ENCODE results near the gene ACKR3.

Gene ACKR3

DNA sequence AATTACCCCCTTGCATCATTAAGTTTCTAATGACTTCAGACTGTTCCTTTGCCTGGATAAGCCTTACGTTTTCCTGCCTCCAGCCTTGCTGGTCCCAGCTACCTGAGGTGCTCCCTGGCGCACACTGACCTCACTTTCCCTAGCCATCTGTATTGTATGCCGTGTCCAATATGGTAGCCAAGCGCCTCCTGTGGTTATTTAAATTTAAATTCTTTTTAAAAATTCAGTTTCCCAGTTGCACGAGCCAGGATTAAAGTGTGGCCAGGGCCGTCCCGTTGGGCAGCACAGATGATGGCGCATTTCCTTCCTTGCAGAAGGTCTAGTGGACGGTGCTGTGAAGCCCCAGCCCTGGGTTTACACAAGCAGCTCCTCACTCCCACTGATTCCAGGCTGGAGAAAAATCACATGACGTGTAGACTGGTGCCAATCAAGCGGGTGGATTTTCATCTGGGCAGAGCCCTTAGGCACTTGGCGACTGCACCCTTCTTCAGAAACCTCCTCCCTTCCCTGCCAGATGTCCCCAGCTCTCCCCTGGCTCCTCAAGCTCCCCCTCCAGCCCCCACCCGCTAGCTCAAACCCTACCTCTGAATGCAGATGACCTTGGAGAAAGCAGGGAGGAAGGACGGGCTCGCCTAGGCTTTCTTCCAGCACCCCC lies 33.9 kb downstream of the ACKR3 start:
- Histone ChIP-seq H3K9ac (ENCODE audit: insufficient read length) (no peak overlapping the region), H3K36me3 (ENCODE audit: insufficient read depth, low read length) (no peaks in the 10 kb centered on the region), H3K4me3 (no peak overlapping the region), H3K9me3 (ENCODE audit: low read depth, low read length) (no peaks in the 10 kb centered on the region), H3K27ac (no peak overlapping the region)
- no peak for DNase-seq (ENCODE audit: low read depth, low spot score)
- no peak for TF ChIP-seq FOXP2 (optimal IDR thresholded peaks at IDR 0.05; ENCODE audit: control extremely low read depth, extremely low read length, insufficient read depth)
- no peak for TF ChIP-seq POLR2AphosphoS5 (IDR thresholded peaks at IDR 0.05; ENCODE audit: borderline replicate concordance, low read depth, low read length)
- no peak for TF ChIP-seq EZH2 (IDR thresholded peaks at IDR 0.05)

DNA sequence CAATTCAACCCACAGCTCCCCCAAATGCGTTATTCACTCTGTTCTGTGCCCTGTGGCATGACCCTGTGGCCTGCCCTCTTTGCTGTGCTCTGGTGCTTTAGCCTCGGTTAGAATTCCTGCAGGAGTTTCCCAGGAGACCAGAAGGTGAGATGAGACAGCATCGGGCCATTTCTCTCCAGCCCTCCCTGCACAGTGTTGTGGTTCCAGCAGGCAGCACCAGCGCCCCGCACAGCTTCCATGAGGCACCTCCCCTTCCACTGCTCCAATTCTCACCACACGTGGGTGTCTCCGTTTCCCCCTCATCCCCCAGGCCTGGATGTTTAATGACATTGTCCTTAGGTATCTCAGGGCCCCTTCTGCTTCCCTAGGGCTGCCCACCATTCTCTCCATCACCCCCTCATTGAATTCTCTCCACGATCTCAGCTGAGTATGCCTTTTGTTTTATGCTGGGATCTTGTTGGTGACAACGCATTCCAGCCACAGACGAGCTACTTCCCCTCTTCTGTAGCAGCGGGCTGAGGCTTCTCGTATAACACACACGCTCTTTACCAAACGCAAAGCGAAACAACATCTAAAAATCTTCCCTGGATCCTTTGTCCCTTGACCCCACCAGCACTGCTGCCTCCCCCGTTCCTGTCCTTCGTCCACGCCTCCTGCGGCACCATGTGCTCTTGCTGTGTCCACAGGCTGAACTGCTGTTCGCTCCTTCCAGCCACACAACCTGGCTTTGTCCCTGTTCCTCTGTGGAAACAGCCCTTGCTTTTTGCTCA lies 35.1 kb downstream of the ACKR3 start:
- DNase-seq (ENCODE audit: low read depth, low spot score), result no peak
- Histone ChIP-seq H3K9ac (ENCODE audit: insufficient read length) (no peak overlapping the region), H3K27ac (no peak overlapping the region), H3K4me3 (no peak overlapping the region), H3K36me3 (ENCODE audit: insufficient read depth, low read length) (no peaks in the 10 kb centered on the region), H3K9me3 (ENCODE audit: low read depth, low read length) (no peaks in the 10 kb centered on the region)
- TF ChIP-seq POLR2AphosphoS5 (IDR thresholded peaks at IDR 0.05; ENCODE audit: borderline replicate concordance, low read depth, low read length) (no peak), EZH2 (IDR thresholded peaks at IDR 0.05) (no peak), FOXP2 (optimal IDR thresholded peaks at IDR 0.05; ENCODE audit: control extremely low read depth, extremely low read length, insufficient read depth) (no peak)

DNA sequence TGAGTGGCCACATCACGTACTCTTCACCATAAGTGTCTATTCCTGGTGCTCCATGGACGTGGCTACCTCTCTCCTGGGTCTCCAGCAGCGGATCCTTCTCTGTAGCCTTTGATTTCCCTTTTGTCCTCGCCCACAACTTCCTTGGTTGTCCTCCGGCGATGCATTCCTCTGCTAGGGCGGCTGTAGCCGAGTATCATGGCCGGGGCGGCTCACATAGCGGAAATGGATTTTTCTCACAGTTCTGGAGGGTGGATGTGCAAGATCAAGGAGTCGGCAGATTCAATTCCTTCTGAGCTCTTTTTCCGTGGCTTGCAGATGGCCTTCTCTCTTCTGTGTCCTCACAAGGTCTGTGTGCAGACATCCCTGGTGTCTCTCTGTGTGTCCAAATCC lies 35.7 kb downstream of the ACKR3 start:
- DNase-seq (ENCODE audit: low read depth, low spot score), result no peak
- Histone ChIP-seq H3K9me3 (ENCODE audit: low read depth, low read length) (no peaks in the 10 kb centered on the region), H3K36me3 (ENCODE audit: insufficient read depth, low read length) (no peaks in the 10 kb centered on the region), H3K27ac (no peak overlapping the region), H3K9ac (ENCODE audit: insufficient read length) (no peak overlapping the region), H3K4me3 (no peak overlapping the region)
- TF ChIP-seq POLR2AphosphoS5 (IDR thresholded peaks at IDR 0.05; ENCODE audit: borderline replicate concordance, low read depth, low read length) (no peak), EZH2 (IDR thresholded peaks at IDR 0.05) (no peak), FOXP2 (optimal IDR thresholded peaks at IDR 0.05; ENCODE audit: control extremely low read depth, extremely low read length, insufficient read depth) (no peak)

DNA sequence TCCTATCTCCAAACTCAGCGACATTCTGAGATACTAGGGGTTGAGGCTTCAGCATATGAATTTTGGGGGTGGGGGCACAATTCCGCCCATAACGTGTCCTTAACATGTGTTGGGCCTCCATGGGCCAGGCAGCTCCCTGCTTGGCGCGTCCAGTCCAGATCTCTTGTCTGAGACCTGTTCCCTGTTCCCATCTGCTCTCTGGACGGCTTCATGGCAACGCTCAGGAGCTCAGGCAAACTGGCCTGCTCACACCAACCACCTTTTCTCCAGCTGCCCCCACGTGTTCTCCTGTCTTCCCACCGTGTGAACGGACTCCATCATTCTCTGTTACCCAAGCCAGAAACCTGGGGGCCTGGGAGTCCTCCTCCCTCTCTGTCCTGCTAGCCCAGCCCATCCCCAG lies 36.4 kb downstream of the ACKR3 start:
- H3K9me3 ChIP-seq (ENCODE audit: low read depth, low read length), result no peaks in the 10 kb centered on the region
- no peak overlapping the region for H3K27ac ChIP-seq
- H3K36me3 ChIP-seq (ENCODE audit: insufficient read depth, low read length), result no peaks in the 10 kb centered on the region
- H3K9ac ChIP-seq (ENCODE audit: insufficient read length), result no peak overlapping the region
- no peak for DNase-seq (ENCODE audit: low read depth, low spot score)
- TF ChIP-seq EZH2 (IDR thresholded peaks at IDR 0.05), result no peak
- TF ChIP-seq FOXP2 (optimal IDR thresholded peaks at IDR 0.05; ENCODE audit: control extremely low read depth, extremely low read length, insufficient read depth), result no peak
- no peak for TF ChIP-seq POLR2AphosphoS5 (IDR thresholded peaks at IDR 0.05; ENCODE audit: borderline replicate concordance, low read depth, low read length)
- H3K4me3 ChIP-seq, result no peak overlapping the region

DNA sequence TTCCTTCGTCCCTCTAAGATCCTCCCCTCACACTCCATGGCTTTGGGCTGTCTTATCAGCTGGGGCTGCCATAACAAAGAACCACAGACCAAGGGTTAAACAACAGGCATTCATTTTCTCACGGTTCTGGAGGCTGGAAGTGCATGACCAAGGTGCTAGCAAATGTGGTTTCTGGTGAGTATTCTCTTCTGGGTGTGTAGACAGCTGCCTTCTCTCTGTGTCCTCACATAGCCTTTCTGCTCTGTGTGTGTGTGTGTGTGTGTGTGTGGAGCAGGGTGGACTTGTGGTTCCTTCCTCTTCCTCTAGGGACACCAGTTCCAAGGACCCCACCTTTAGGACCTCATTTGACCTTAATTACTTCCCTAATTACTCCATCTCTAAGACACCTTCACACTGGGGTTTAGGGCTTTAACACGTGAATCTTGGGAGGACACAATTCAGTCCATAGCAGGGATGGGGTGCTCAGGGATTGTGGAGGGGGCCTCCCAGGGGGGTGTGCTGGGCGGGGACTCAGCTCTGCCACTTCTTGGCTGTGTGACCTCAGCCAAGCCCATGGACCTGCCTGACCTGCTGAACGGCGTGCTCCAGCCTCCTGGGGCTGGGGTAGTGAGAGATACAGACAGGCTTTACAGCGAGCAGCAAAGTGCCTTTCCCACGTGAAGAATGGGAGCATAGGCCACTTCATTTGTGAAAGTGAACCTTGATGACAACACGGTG lies 38.0 kb downstream of the ACKR3 start:
- Histone ChIP-seq H3K9me3 (ENCODE audit: low read depth, low read length) (no peaks in the 10 kb centered on the region), H3K4me3 (no peak overlapping the region), H3K9ac (ENCODE audit: insufficient read length) (no peak overlapping the region), H3K27ac (no peak overlapping the region), H3K36me3 (ENCODE audit: insufficient read depth, low read length) (no peaks in the 10 kb centered on the region)
- no peak for DNase-seq (ENCODE audit: low read depth, low spot score)
- TF ChIP-seq POLR2AphosphoS5 (IDR thresholded peaks at IDR 0.05; ENCODE audit: borderline replicate concordance, low read depth, low read length) (no peak), FOXP2 (optimal IDR thresholded peaks at IDR 0.05; ENCODE audit: control extremely low read depth, extremely low read length, insufficient read depth) (no peak), EZH2 (IDR thresholded peaks at IDR 0.05) (no peak)

DNA sequence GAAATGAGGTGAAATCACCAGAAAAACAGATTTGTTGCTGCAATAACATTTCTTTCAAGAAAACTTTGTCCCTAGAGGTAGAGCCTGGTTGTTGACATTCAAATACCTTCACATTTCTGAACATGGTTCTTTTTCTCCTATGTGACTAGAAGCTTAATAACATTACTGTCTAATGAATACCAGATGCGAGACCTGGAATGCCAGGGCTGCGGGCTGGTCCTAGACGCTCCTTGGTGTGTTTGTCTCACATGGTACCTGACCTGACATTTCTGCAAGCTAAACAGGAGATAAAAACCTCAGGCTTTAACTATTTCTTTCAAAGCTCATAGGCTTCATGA lies 38.5 kb downstream of the ACKR3 start:
- H3K9me3 ChIP-seq (ENCODE audit: low read depth, low read length), result no peaks in the 10 kb centered on the region
- no peak overlapping the region for H3K9ac ChIP-seq (ENCODE audit: insufficient read length)
- TF ChIP-seq FOXP2 (optimal IDR thresholded peaks at IDR 0.05; ENCODE audit: control extremely low read depth, extremely low read length, insufficient read depth) (no peak), EZH2 (IDR thresholded peaks at IDR 0.05) (no peak), POLR2AphosphoS5 (IDR thresholded peaks at IDR 0.05; ENCODE audit: borderline replicate concordance, low read depth, low read length) (no peak)
- DNase-seq (ENCODE audit: low read depth, low spot score), result no peak
- no peak overlapping the region for H3K4me3 ChIP-seq
- no peak overlapping the region for H3K27ac ChIP-seq
- H3K36me3 ChIP-seq (ENCODE audit: insufficient read depth, low read length), result no peaks in the 10 kb centered on the region

DNA sequence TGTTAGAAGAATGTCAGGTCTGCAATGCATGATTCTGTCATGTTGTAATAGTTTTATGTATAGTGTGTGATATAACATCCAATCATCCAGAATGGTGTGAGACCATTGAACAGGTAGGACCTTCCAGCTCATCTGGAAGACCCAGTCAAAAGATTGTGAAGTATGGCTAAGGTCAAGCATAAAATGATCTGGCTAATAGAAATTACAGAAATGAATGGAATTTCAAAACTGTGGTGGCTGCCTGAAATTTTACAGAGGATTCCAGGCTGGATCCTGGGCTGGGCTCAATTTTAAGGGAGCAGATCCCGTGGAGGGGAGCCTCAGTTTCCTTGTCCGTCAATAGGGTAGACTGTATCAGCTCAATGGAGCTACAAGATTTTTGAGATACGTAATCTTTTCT lies 39.1 kb downstream of the ACKR3 start:
- Histone ChIP-seq H3K4me3 (no peak overlapping the region), H3K9ac (ENCODE audit: insufficient read length) (no peak overlapping the region), H3K9me3 (ENCODE audit: low read depth, low read length) (no peaks in the 10 kb centered on the region), H3K27ac (no peak overlapping the region), H3K36me3 (ENCODE audit: insufficient read depth, low read length) (no peaks in the 10 kb centered on the region)
- TF ChIP-seq FOXP2 (optimal IDR thresholded peaks at IDR 0.05; ENCODE audit: control extremely low read depth, extremely low read length, insufficient read depth) (no peak), EZH2 (IDR thresholded peaks at IDR 0.05) (no peak), POLR2AphosphoS5 (IDR thresholded peaks at IDR 0.05; ENCODE audit: borderline replicate concordance, low read depth, low read length) (no peak)
- DNase-seq (ENCODE audit: low read depth, low spot score), result no peak

DNA sequence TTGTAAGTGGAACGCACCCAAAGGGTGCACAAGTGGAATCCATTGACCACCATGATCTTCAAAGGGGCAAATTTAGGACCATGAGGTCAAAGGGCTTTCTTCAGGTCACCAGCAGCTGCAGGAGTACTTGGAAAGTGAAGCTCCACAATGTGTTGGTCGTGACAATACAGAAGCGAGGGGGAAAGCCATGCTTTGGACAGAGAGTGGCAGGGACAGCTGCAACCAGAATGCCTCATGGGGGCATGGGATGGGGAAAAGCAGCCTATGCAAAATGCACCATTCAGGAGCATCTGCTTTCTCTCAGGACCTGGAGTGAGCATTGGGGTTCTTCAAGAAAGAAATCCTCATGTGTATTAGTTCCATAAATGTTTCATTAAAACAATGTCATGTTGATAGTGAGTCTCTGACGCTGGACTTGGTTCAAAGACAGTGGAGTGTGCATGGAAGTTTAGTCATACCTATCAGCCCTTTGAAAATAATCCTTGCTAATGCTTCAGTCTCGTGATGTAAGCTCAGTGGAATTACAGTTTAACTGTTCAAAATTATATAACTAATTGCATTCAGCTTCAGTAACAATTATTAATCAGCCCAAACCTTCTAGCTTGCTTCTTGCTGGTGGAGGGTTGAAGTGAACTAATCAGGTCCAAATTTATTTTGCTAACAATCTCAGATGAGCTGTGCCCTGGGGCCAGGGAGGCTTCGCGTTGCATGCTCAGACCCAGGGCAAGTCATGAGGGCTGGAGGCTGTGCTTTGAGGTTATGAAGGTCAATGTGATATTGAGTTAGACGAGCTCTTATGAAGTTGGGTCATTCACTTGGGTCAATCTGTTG lies 41.6 kb downstream of the ACKR3 start:
- no peaks in the 10 kb centered on the region for H3K9me3 ChIP-seq (ENCODE audit: low read depth, low read length)
- no peak overlapping the region for H3K9ac ChIP-seq (ENCODE audit: insufficient read length)
- no peak overlapping the region for H3K4me3 ChIP-seq
- TF ChIP-seq FOXP2 (optimal IDR thresholded peaks at IDR 0.05; ENCODE audit: control extremely low read depth, extremely low read length, insufficient read depth) (no peak), POLR2AphosphoS5 (IDR thresholded peaks at IDR 0.05; ENCODE audit: borderline replicate concordance, low read depth, low read length) (no peak), EZH2 (IDR thresholded peaks at IDR 0.05) (no peak)
- no peak for DNase-seq (ENCODE audit: low read depth, low spot score)
- H3K27ac ChIP-seq, result no peak overlapping the region
- no peaks in the 10 kb centered on the region for H3K36me3 ChIP-seq (ENCODE audit: insufficient read depth, low read length)
